SK-N-SH (cell line): Measurements from ENCODE around the gene PKNOX2. TPM values are rescaled to one million over a fixed set of nuclear protein-coding genes. Genes with fewer than 3 reads are reported as not detected.

Source experiments
- CTCF ChIA-PET: fragments of 300-600, 350-600 bp; formaldehyde crosslinking; extraction: SDS; loops from one replicate; lab custom pipeline; 2021; lab: Yijun Ruan, JAX
- POLR2A ChIA-PET: fragments of 350-600 bp; sonication (Branson Sonifier 250); formaldehyde crosslinking; extraction: SDS; loops from one replicate; lab custom pipeline; 2020; ENCODE audit warnings: antibody characterized with exemption, inconsistent platforms; lab: Yijun Ruan, JAX
- DNase-seq: peaks from one replicate; pipeline ENCODE4 v3.0.0; 2012
- H2AFZ ChIP-seq: fragments of 200-600 bp; sonication (generic); 2 replicates; pipeline ENCODE4 v1.8.1; 2016; ENCODE audit warnings: antibody characterized with exemption, mild to moderate bottlenecking, low read depth
- H3F3A ChIP-seq: fragments of 200-600 bp; sonication (generic); replicated peaks from 2 replicates; pipeline ENCODE3; 2016; ENCODE audit warnings: antibody characterized with exemption, mild to moderate bottlenecking; ENCODE audit not compliant: insufficient read depth
- H3K27ac ChIP-seq, 2 experiments: fragments of 200-500 bp in 1 of 2; fragments of 200-600 bp in 1 of 2; sonication (Bioruptor generic) in 1 of 2; sonication (generic), shearing (Covaris generic) in 1 of 2; 2 replicates each; pipeline versions ENCODE4 v1.5.1 to v1.6.1; 2014 to 2016; ENCODE audit warnings: low read depth in 2 of 2, inconsistent platforms in 1 of 2, low read length in 1 of 2, mild to moderate bottlenecking in 1 of 2, mixed read lengths in 1 of 2
- H3K27me3 ChIP-seq: fragments of 200-600 bp; sonication (generic), shearing (Covaris generic); 2 replicates; pipeline ENCODE4 v1.6.1; 2016; ENCODE audit warnings: mixed run types; ENCODE audit not compliant: insufficient read depth
- H3K36me3 ChIP-seq, 2 experiments: fragments of 200-500 bp in 1 of 2; fragments of 200-600 bp in 1 of 2; sonication (Bioruptor generic) in 1 of 2; sonication (generic) in 1 of 2; replicated peaks in 1 of 2; 2 replicates each; pipeline versions ENCODE3 to v1.5.1; 2014 to 2016; ENCODE audit warnings: low read length in 1 of 2, mild to moderate bottlenecking in 1 of 2; ENCODE audit not compliant: insufficient read depth in 2 of 2, control insufficient read depth in 1 of 2
- H3K4me1 ChIP-seq, 2 experiments: fragments of 200-500 bp in 1 of 2; fragments of 200-600 bp in 1 of 2; sonication (Bioruptor generic) in 1 of 2; sonication (generic), shearing (Covaris generic) in 1 of 2; 2 replicates each; pipeline versions ENCODE4 v1.5.1 to v1.6.1; 2014 to 2016; ENCODE audit warnings: low read depth in 1 of 2, low read length in 1 of 2, mixed run types in 1 of 2; ENCODE audit not compliant: insufficient read depth in 2 of 2, control insufficient read depth in 1 of 2
- H3K4me2 ChIP-seq: fragments of 200-600 bp; sonication (generic), shearing (Covaris generic); 2 replicates; pipeline ENCODE4 v1.6.1; 2017; ENCODE audit warnings: mixed run types
- H3K4me3 ChIP-seq, 2 experiments: fragments of 200-500 bp in 1 of 2; fragments of 200-600 bp in 1 of 2; sonication (Bioruptor generic) in 1 of 2; sonication (generic), shearing (Covaris generic) in 1 of 2; 2 replicates each; pipeline versions ENCODE4 v1.5.1 to v1.8.1; 2014 to 2016; ENCODE audit warnings: low read depth in 2 of 2, inconsistent platforms in 1 of 2, low read length in 1 of 2, mild to moderate bottlenecking in 1 of 2, mixed read lengths in 1 of 2, moderate library complexity in 1 of 2
- H3K79me2 ChIP-seq: fragments of 200-600 bp; sonication (generic); 2 replicates; pipeline ENCODE4 v1.8.1; 2017; ENCODE audit warnings: mild to moderate bottlenecking; ENCODE audit not compliant: insufficient read depth
- H3K9ac ChIP-seq: fragments of 200-600 bp; sonication (generic); 2 replicates; pipeline ENCODE4 v1.6.1; 2017; ENCODE audit warnings: mixed run types
- H3K9me2 ChIP-seq: fragments of 200-600 bp; sonication (generic); 2 replicates; pipeline ENCODE4 v1.6.1; 2017; ENCODE audit warnings: mixed run types
- H3K9me3 ChIP-seq: fragments of 200-600 bp; sonication (generic); 2 replicates; pipeline ENCODE4 v1.6.1; 2017; ENCODE audit warnings: mixed run types, mild to moderate bottlenecking, moderate library complexity
- H4K20me1 ChIP-seq: fragments of 200-600 bp; sonication (generic); 2 replicates; pipeline ENCODE4 v1.6.1; 2017; ENCODE audit warnings: mild to moderate bottlenecking, mixed run types; ENCODE audit not compliant: insufficient read depth
- ELF1 ChIP-seq: IDR thresholded peaks from 2 replicates; pipeline ENCODE4 v1.4.0; 2012
- EP300 ChIP-seq, 2 experiments: IDR thresholded peaks; 2 replicates each; pipeline versions ENCODE4 v1.4.0 to v1.6.1; 2012; ENCODE audit warnings: borderline replicate concordance in 1 of 2, low read depth in 1 of 2, low read length in 1 of 2
- FOSL2 ChIP-seq: IDR thresholded peaks from 2 replicates; pipeline ENCODE4 v1.4.0; 2012; ENCODE audit warnings: low read depth, mild to moderate bottlenecking, moderate library complexity, borderline replicate concordance
- GATA2 ChIP-seq: sonication (generic); formaldehyde crosslinking; IDR thresholded peaks from 2 replicates; pipeline ENCODE4 v1.5.0; 2020; ENCODE audit warnings: mild to moderate bottlenecking, missing genetic modification reagents
- JUND ChIP-seq: IDR thresholded peaks from 2 replicates; pipeline ENCODE4 v1.4.0; 2012
- MXI1 ChIP-seq: IDR thresholded peaks from 2 replicates; pipeline ENCODE4 v1.6.1; 2012; ENCODE audit warnings: mild to moderate bottlenecking, low read depth, low read length, improper control_type of control experiment
- NRF1 ChIP-seq: IDR thresholded peaks from 2 replicates; pipeline ENCODE4 v1.6.1; 2012; ENCODE audit warnings: low read depth, mild to moderate bottlenecking, low read length
- RCOR1 ChIP-seq: fragments of 150-350 bp; IDR thresholded peaks from 2 replicates; pipeline ENCODE4 v1.6.1; 2017; ENCODE audit warnings: antibody characterized with exemption, low read length
- RFX5 ChIP-seq: IDR thresholded peaks from 2 replicates; pipeline ENCODE4 v1.6.1; 2012; ENCODE audit warnings: mild to moderate bottlenecking, improper control_type of control experiment, low read length
- TAF1 ChIP-seq: IDR thresholded peaks from 2 replicates; pipeline ENCODE4 v1.6.1; 2012; ENCODE audit warnings: low read depth, mild to moderate bottlenecking, low read length, moderate library complexity, borderline replicate concordance
- YY1 ChIP-seq: IDR thresholded peaks from 2 replicates; pipeline ENCODE4 v1.4.0; 2012; ENCODE audit warnings: low read depth, mild to moderate bottlenecking
- WGBS: methylation state at CpG from one replicate; pipeline ENCODE4 v1.1.6; 2017; ENCODE audit warnings: low lambda C conversion rate; 5-methylcytosine and 5-hydroxymethylcytosine counted together
- polyA plus RNA-seq, 3 experiments: library from polyadenylated mRNA; depleted of rRNA; stranded (reverse); fragments of >200 nt; gene quantifications; 2 replicates each; pipeline ENCODE4 v1.2.3, GENCODE V29; 2012
- TF ChIP-seq, protein P1 (sequence below): IDR thresholded peaks from 2 replicates; pipeline ENCODE4 v1.4.0; 2012; ENCODE audit warnings: low read depth
- TF ChIP-seq, protein P2 (sequence below): fragments of 150-350 bp; IDR thresholded peaks from 2 replicates; pipeline ENCODE4 v1.6.1; 2016; ENCODE audit warnings: mild to moderate bottlenecking, low read depth, low read length
- TF ChIP-seq, protein P3 (sequence below): IDR thresholded peaks from 2 replicates; pipeline ENCODE4 v1.4.0; 2012; ENCODE audit warnings: low read depth, borderline replicate concordance
- TF ChIP-seq, protein P4 (sequence below): fragments of 200-600 bp; sonication (generic); IDR thresholded peaks from 2 replicates; pipeline ENCODE4 v1.6.1; 2017; ENCODE audit warnings: antibody characterized with exemption, mild to moderate bottlenecking, moderate library complexity
- TF ChIP-seq, protein P5 (sequence below): IDR thresholded peaks from 2 replicates; pipeline ENCODE4 v1.4.0; 2012; ENCODE audit warnings: low read depth, borderline replicate concordance
- TF ChIP-seq, protein P6 (sequence below): IDR thresholded peaks from 2 replicates; pipeline ENCODE4 v1.6.1; 2012; ENCODE audit warnings: mild to moderate bottlenecking, low read depth, low read length, moderate library complexity

Gene PKNOX2
- polyA plus RNA-seq, 1 of the 3 experiments (the other 2 are of a cell fraction): 0.02 TPM

DNA sequence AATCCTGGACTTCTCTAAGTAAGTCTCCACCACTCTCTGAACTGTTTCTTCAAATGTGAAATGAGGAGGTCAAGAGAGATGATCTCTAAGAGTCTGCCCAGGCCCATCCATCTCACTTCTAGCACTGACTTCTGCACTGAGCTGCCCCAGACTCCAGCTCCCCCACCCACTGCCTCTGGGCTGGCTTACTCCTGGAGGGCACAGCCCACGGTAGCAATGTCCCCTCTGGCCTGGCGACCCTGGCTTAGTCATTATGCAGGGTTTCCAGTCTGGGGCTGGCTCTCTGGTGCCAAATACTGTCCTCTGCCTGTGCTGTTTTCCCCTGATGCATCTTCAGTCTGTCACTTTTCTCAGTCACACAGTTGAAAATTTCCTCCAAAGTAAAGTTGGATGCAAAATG lies 60.9 kb downstream of the PKNOX2 start:
- CTCF ChIA-PET: interaction anchor here (1.0 to 2.7 kb wide), 6 partner anchors 8 to 132 kb away, joined by 3 to 7 read pairs (median 4); partner anchors contain the start of gene PKNOX2
- H2AFZ ChIP-seq: no peak overlapping the region
- H3K27ac ChIP-seq: no peak overlapping the region
- no peaks in the 10 kb centered on the region for H3F3A ChIP-seq
- no CpG with 5 or more reads among the region's 2 CpGs for WGBS
- H3K4me1 ChIP-seq: peaks cover 0 to 2% of the 10 kb centered on the region in 2 experiments; a peak in 1 of 4 replicates
- no peak overlapping the region for H3K4me3 ChIP-seq
- H3K9me2 ChIP-seq: no peaks in the 10 kb centered on the region
- no peak overlapping the region for H3K9ac ChIP-seq
- H3K4me2 ChIP-seq: no peak overlapping the region
- H3K27me3 ChIP-seq: no peaks in the 10 kb centered on the region; the same call in 1 of the 2 replicates
- no peak for DNase-seq
- no peaks in the 10 kb centered on the region for H4K20me1 ChIP-seq
- TF ChIP-seq, protein P1, sequence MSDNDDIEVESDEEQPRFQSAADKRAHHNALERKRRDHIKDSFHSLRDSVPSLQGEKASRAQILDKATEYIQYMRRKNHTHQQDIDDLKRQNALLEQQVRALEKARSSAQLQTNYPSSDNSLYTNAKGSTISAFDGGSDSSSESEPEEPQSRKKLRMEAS: no peak
- TF ChIP-seq MXI1: no peak
- TF ChIP-seq, protein P2, sequence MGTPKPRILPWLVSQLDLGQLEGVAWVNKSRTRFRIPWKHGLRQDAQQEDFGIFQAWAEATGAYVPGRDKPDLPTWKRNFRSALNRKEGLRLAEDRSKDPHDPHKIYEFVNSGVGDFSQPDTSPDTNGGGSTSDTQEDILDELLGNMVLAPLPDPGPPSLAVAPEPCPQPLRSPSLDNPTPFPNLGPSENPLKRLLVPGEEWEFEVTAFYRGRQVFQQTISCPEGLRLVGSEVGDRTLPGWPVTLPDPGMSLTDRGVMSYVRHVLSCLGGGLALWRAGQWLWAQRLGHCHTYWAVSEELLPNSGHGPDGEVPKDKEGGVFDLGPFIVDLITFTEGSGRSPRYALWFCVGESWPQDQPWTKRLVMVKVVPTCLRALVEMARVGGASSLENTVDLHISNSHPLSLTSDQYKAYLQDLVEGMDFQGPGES: no peak
- TF ChIP-seq, protein P3, sequence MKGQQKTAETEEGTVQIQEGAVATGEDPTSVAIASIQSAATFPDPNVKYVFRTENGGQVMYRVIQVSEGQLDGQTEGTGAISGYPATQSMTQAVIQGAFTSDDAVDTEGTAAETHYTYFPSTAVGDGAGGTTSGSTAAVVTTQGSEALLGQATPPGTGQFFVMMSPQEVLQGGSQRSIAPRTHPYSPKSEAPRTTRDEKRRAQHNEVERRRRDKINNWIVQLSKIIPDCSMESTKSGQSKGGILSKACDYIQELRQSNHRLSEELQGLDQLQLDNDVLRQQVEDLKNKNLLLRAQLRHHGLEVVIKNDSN: no peak
- TF ChIP-seq RCOR1: no peak
- TF ChIP-seq, protein P4, sequence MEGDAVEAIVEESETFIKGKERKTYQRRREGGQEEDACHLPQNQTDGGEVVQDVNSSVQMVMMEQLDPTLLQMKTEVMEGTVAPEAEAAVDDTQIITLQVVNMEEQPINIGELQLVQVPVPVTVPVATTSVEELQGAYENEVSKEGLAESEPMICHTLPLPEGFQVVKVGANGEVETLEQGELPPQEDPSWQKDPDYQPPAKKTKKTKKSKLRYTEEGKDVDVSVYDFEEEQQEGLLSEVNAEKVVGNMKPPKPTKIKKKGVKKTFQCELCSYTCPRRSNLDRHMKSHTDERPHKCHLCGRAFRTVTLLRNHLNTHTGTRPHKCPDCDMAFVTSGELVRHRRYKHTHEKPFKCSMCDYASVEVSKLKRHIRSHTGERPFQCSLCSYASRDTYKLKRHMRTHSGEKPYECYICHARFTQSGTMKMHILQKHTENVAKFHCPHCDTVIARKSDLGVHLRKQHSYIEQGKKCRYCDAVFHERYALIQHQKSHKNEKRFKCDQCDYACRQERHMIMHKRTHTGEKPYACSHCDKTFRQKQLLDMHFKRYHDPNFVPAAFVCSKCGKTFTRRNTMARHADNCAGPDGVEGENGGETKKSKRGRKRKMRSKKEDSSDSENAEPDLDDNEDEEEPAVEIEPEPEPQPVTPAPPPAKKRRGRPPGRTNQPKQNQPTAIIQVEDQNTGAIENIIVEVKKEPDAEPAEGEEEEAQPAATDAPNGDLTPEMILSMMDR: no peak
- no peak for TF ChIP-seq GATA2 (CRISPR knock-in tag)
- TF ChIP-seq JUND: no peak
- no peaks in the 10 kb centered on the region for H3K79me2 ChIP-seq
- POLR2A ChIA-PET: no interaction called here
- H3K9me3 ChIP-seq: no peaks in the 10 kb centered on the region
- H3K36me3 ChIP-seq: no peaks in the 10 kb centered on the region

DNA sequence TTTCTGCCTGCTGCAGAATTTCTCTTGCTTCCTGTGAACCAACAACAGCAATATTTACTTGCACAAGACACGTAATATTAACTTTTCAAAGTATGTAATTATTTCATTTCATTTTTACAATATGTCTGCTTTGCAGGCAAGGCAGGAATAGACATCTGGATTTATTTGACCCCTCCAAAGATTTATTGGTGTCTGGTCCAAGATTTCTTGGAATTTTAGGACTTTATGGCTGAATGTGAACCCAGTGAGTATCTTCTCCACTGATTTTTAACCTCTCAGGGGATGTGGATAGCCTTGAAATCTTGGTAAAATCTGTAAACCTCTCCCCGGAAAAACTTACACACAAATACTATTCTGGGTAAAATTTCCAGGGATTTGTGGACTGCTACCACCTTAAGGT lies 61.5 kb downstream of the PKNOX2 start:
- no peak overlapping the region for H2AFZ ChIP-seq
- no peak overlapping the region for H3K27ac ChIP-seq
- H3K36me3 ChIP-seq: no peaks in the 10 kb centered on the region
- no peaks in the 10 kb centered on the region for H3F3A ChIP-seq
- no peaks in the 10 kb centered on the region for H3K9me3 ChIP-seq
- H3K9ac ChIP-seq: no peak overlapping the region
- ChIA-PET CTCF (interaction anchor here (1.6 to 1.7 kb wide), 2 partner anchors 58 to 133 kb away, joined by 4 read pairs; no protein-coding TSS in a partner anchor), POLR2A (no interaction called here)
- no peaks in the 10 kb centered on the region for H4K20me1 ChIP-seq
- no peak for DNase-seq
- H3K4me2 ChIP-seq: no peak overlapping the region
- H3K4me1 ChIP-seq: peaks cover 0 to 2% of the 10 kb centered on the region in 2 experiments; a peak in 1 of 4 replicates
- no peak overlapping the region for H3K4me3 ChIP-seq
- no peaks in the 10 kb centered on the region for H3K79me2 ChIP-seq
- H3K27me3 ChIP-seq: no peaks in the 10 kb centered on the region; the same call in 1 of the 2 replicates
- H3K9me2 ChIP-seq: no peaks in the 10 kb centered on the region
- whole genome bisulfite sequencing: 25% methylated on average over 2 of the region's 2 CpGs
- TF ChIP-seq RFX5: no peak
- TF ChIP-seq EP300 (IDR thresholded peaks at IDR 0.05; ENCODE audit: borderline replicate concordance in 1 of 2, low read depth in 1 of 2, low read length in 1 of 2): no peak
- TF ChIP-seq NRF1: no peak
- TF ChIP-seq YY1: no peak
- TF ChIP-seq, protein P5, sequence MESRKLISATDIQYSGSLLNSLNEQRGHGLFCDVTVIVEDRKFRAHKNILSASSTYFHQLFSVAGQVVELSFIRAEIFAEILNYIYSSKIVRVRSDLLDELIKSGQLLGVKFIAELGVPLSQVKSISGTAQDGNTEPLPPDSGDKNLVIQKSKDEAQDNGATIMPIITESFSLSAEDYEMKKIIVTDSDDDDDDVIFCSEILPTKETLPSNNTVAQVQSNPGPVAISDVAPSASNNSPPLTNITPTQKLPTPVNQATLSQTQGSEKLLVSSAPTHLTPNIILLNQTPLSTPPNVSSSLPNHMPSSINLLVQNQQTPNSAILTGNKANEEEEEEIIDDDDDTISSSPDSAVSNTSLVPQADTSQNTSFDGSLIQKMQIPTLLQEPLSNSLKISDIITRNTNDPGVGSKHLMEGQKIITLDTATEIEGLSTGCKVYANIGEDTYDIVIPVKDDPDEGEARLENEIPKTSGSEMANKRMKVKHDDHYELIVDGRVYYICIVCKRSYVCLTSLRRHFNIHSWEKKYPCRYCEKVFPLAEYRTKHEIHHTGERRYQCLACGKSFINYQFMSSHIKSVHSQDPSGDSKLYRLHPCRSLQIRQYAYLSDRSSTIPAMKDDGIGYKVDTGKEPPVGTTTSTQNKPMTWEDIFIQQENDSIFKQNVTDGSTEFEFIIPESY: no peak
- no peak for TF ChIP-seq TAF1
- TF ChIP-seq ELF1: no peak
- no peak for TF ChIP-seq FOSL2
- TF ChIP-seq GATA2 (CRISPR knock-in tag): no peak
- TF ChIP-seq, protein P6, sequence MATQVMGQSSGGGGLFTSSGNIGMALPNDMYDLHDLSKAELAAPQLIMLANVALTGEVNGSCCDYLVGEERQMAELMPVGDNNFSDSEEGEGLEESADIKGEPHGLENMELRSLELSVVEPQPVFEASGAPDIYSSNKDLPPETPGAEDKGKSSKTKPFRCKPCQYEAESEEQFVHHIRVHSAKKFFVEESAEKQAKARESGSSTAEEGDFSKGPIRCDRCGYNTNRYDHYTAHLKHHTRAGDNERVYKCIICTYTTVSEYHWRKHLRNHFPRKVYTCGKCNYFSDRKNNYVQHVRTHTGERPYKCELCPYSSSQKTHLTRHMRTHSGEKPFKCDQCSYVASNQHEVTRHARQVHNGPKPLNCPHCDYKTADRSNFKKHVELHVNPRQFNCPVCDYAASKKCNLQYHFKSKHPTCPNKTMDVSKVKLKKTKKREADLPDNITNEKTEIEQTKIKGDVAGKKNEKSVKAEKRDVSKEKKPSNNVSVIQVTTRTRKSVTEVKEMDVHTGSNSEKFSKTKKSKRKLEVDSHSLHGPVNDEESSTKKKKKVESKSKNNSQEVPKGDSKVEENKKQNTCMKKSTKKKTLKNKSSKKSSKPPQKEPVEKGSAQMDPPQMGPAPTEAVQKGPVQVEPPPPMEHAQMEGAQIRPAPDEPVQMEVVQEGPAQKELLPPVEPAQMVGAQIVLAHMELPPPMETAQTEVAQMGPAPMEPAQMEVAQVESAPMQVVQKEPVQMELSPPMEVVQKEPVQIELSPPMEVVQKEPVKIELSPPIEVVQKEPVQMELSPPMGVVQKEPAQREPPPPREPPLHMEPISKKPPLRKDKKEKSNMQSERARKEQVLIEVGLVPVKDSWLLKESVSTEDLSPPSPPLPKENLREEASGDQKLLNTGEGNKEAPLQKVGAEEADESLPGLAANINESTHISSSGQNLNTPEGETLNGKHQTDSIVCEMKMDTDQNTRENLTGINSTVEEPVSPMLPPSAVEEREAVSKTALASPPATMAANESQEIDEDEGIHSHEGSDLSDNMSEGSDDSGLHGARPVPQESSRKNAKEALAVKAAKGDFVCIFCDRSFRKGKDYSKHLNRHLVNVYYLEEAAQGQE: no peak
